Mammary epithelial cell (primary cell): ENCODE results near the gene CYTIP.

Experiments
- CTCF ChIP-seq, 2 donors: IDR thresholded peaks in 1 of 2; conservative IDR thresholded peaks in 1 of 2; 2 replicates each; pipeline ENCODE4 v1.5.1; 2011 to 2012; ENCODE audit warnings: inconsistent platforms in 2 of 2, low read length in 2 of 2, mild to moderate bottlenecking in 2 of 2, control low read depth in 1 of 2, low read depth in 1 of 2; ENCODE audit not compliant: insufficient read depth in 1 of 2; ENCODE audit errors: extremely low read depth in 1 of 2
- EZH2 ChIP-seq: IDR thresholded peaks from 2 replicates; pipeline ENCODE4 v1.6.1; 2012; ENCODE audit warnings: low read length, inconsistent platforms, borderline replicate concordance

- TF ChIP-seq CTCF (conservative IDR thresholded peaks at IDR 0.05 in 1 of 2, IDR thresholded peaks at IDR 0.05 in 1 of 2; ENCODE audit: extremely low read depth in 1 of 2, insufficient read depth in 1 of 2, low read depth in 1 of 2, low read length in 2 of 2) (no peak), EZH2 (no peak)
Observed at GRCh38 chr2:157489983-157490382, 46.1 kb upstream of the CYTIP start.
